Brain microvascular endothelial cell (primary cell): Measurements from ENCODE around the gene IL4.

Experiments
- DNase-seq: peaks from one replicate; pipeline ENCODE4 v3.0.0-alpha.2; 2020
- H3K27ac ChIP-seq: fragments of 250-450 bp; sonication (Bioruptor Pico); 2 replicates; pipeline ENCODE4 v1.5.1; 2020; ENCODE audit warnings: mild to moderate bottlenecking, moderate library complexity
- H3K27me3 ChIP-seq: fragments of 250-450 bp; sonication (Bioruptor Pico); replicated peaks from 2 replicates; pipeline ENCODE4 v1.5.1; 2020; ENCODE audit warnings: mild to moderate bottlenecking
- H3K36me3 ChIP-seq: fragments of 250-450 bp; sonication (Bioruptor Pico); replicated peaks from 2 replicates; pipeline ENCODE4 v1.5.1; 2020; ENCODE audit warnings: mild to moderate bottlenecking
- H3K4me3 ChIP-seq: 2 replicates; pipeline ENCODE4 v1.5.1; 2011; ENCODE audit warnings: low read depth, mild to moderate bottlenecking, control low read depth, low read length, moderate library complexity
- in situ Hi-C: cut with HindIII; loops from 2 replicates; pipeline ENCODE4 v1.10.0; 2017; ENCODE audit warnings: low sequenced_read_pairs, low pct_ligation_motif_present
- TF ChIP-seq, protein P1 (sequence below): IDR thresholded peaks from 2 replicates; pipeline ENCODE4 v1.5.1; 2011; ENCODE audit warnings: low read depth, mild to moderate bottlenecking, moderate library complexity, low read length, control low read depth, inconsistent platforms; ENCODE audit errors: missing control alignments

The IL4 gene

DNA sequence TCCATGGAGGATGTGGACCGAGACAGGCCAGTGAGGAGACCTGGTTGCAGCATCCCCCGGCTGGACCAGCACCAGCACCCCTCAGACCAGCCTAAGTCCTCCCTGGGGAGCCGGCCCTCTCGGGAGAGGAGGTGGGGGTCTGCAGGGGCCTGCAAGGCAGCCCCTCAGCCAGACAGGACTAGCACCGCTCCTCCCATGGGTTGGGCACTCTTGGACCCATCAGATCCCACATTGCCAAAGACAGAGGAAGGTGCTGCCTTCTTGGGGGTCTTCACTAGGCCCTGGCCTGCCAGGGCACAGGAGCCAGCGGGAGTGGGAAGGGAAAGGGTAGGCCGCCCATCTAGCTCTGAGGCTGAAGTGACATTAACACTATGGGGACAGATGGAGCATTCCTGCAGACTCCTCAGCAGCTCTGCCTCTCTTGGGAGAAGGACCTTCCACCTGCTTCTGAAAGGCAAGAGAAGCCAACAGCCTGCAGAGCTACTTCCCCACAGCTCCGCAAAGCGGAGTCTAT lies 9.0 kb upstream of the IL4 start:
- in situ Hi-C loops: no loop called here
- TF ChIP-seq, protein P1, sequence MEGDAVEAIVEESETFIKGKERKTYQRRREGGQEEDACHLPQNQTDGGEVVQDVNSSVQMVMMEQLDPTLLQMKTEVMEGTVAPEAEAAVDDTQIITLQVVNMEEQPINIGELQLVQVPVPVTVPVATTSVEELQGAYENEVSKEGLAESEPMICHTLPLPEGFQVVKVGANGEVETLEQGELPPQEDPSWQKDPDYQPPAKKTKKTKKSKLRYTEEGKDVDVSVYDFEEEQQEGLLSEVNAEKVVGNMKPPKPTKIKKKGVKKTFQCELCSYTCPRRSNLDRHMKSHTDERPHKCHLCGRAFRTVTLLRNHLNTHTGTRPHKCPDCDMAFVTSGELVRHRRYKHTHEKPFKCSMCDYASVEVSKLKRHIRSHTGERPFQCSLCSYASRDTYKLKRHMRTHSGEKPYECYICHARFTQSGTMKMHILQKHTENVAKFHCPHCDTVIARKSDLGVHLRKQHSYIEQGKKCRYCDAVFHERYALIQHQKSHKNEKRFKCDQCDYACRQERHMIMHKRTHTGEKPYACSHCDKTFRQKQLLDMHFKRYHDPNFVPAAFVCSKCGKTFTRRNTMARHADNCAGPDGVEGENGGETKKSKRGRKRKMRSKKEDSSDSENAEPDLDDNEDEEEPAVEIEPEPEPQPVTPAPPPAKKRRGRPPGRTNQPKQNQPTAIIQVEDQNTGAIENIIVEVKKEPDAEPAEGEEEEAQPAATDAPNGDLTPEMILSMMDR: no peak

DNA sequence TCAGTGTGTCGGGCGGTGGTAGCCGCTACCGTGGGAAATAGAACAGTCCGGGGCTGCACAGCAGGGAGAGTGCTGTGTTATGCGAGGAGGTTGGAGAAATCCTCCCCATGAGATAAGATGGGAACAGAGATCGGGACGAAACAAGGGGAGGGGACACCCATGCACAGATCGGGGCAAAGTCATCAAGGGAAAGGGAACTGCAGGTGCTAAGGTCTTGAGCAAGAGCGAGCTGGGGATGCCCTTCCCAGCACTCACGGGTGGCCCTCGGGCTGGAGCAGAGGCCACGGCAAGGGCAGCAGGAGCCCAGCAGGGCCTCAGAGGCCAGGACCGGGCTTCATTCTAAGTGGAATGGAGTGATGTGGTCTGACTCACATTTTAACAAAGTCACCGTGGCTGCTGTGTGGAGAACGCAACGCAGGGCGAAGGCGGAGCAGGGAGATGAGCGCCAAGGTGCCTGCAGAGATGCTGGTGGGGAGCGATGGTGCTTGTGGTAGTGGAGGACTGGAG lies 8.2 kb upstream of the IL4 start:
- in situ Hi-C loops: no loop called here

More for the DNA sequence above, 9.0 kb upstream of the IL4 start:
- Histone ChIP-seq H3K27ac (no peak overlapping the region), H3K27me3 (no peaks in the 10 kb centered on the region), H3K4me3 (no peak overlapping the region), H3K36me3 (no peaks in the 10 kb centered on the region)
- DNase-seq: no peak

GRCh38 chr5:132666310-132667123 lies 7.3 kb upstream of the IL4 start:
- Histone ChIP-seq H3K27ac (no peak overlapping the region), H3K27me3 (no peaks in the 10 kb centered on the region), H3K36me3 (no peaks in the 10 kb centered on the region), H3K4me3 (no peak overlapping the region)
- no peak for DNase-seq
- TF ChIP-seq, protein P1: no peak
- in situ Hi-C loops: no loop called here

More for the DNA sequence above, 8.2 kb upstream of the IL4 start:
- no peak for DNase-seq
- TF ChIP-seq, protein P1: no peak
- Histone ChIP-seq H3K36me3 (no peaks in the 10 kb centered on the region), H3K4me3 (no peak overlapping the region), H3K27me3 (no peaks in the 10 kb centered on the region), H3K27ac (no peak overlapping the region)

- Histone ChIP-seq H3K4me3 (no peak overlapping the region), H3K27ac (no peak overlapping the region), H3K27me3 (no peaks in the 10 kb centered on the region), H3K36me3 (no peaks in the 10 kb centered on the region)
- in situ Hi-C loops: no loop called here
- TF ChIP-seq, protein P1: no peak
- DNase-seq: no peak
Measured at GRCh38 chr5:132667309-132667708, 6.5 kb upstream of the IL4 start.

GRCh38 chr5:132667761-132668705 lies 5.8 kb upstream of the IL4 start:
- no peaks in the 10 kb centered on the region for H3K36me3 ChIP-seq
- TF ChIP-seq, protein P1: no peak
- H3K27ac ChIP-seq: no peak overlapping the region
- H3K4me3 ChIP-seq: no peak overlapping the region
- DNase-seq: no peak
- in situ Hi-C loops: no loop called here
- H3K27me3 ChIP-seq: no peaks in the 10 kb centered on the region
